Gastroesophageal sphincter (tissue), 4 donors: ENCODE measurements around the gene CCNDBP1. TPM values are rescaled to one million over a fixed set of nuclear protein-coding genes. Genes with fewer than 3 reads are reported as not detected.

Experiments
- ATAC-seq: fragments of 150-250 bp; one replicate; pipeline ENCODE4 v1.9.1; 2016; ENCODE audit warnings: mild to moderate bottlenecking, moderate library complexity
- H3K27ac ChIP-seq, 4 donors: fragments of 200-600 bp; sonication (generic) in 3 of 4; 1 replicate in 3 of 4; 2 replicates in 1 of 4; pipeline ENCODE4 v1.5.1; 2016 to 2019
- H3K27me3 ChIP-seq: fragments of 200-600 bp; sonication (generic); one replicate; pipeline ENCODE4 v1.5.1; 2019
- H3K36me3 ChIP-seq, 2 donors: fragments of 200-600 bp; sonication (generic); one replicate each; pipeline ENCODE4 v1.5.1; 2019; ENCODE audit warnings: control low read depth in 1 of 2
- H3K4me1 ChIP-seq, 3 donors: fragments of 200-600 bp; sonication (generic); 1 replicate in 2 of 3; 2 replicates in 1 of 3; pipeline ENCODE4 v1.5.1; 2016 to 2019; ENCODE audit warnings: control low read depth in 2 of 3
- H3K4me3 ChIP-seq, 2 donors: fragments of 200-600 bp; sonication (generic); one replicate each; pipeline ENCODE4 v1.5.1; 2019; ENCODE audit warnings: mild to moderate bottlenecking in 1 of 2, moderate library complexity in 1 of 2
- H3K9me3 ChIP-seq, 3 donors: fragments of 200-600 bp; sonication (generic); one replicate each; pipeline ENCODE4 v1.5.1; 2017 to 2019; ENCODE audit warnings: control low read depth in 2 of 3
- EP300 ChIP-seq: sonication (generic); formaldehyde crosslinking; IDR thresholded peaks from one replicate; pipeline ENCODE4 v1.6.1; 2017; ENCODE audit warnings: antibody characterized with exemption, mild to moderate bottlenecking
- POLR2A ChIP-seq, 2 donors: fragments of 450-650 bp; IDR thresholded peaks; one replicate each; pipeline ENCODE4 v1.6.1; 2017; ENCODE audit warnings: antibody characterized with exemption in 2 of 2, mild to moderate bottlenecking in 2 of 2, moderate library complexity in 1 of 2
- POLR2AphosphoS5 ChIP-seq: sonication (generic); formaldehyde crosslinking; IDR thresholded peaks from one replicate; pipeline ENCODE4 v1.6.1; 2017; ENCODE audit warnings: antibody characterized with exemption
- WGBS, 2 donors: methylation state at CpG; one replicate each; pipeline ENCODE4 v1.1.5; 2018; ENCODE audit warnings: low coverage in 1 of 2; 5-methylcytosine and 5-hydroxymethylcytosine counted together
- total RNA-seq, 4 donors: library from RNA; depleted of rRNA; stranded (reverse); fragments of >200 nt; gene quantifications; one replicate each; pipeline ENCODE4 v1.1.0, GENCODE V29; 2016
- TF ChIP-seq, protein P1 (sequence below), 4 experiments: fragments of 200-600 bp in 2 of 4; fragments of 450-650 bp in 2 of 4; sonication (generic) in 1 of 4; IDR thresholded peaks; one replicate each; pipeline ENCODE4 v1.5.1; 2017 to 2019; ENCODE audit warnings: antibody characterized with exemption in 4 of 4, mild to moderate bottlenecking in 2 of 4, moderate library complexity in 2 of 4

CCNDBP1 gene
- total RNA-seq, 4 donors from 2014 or later = 43.0 to 70.9 (median 54.1) TPM

DNA sequence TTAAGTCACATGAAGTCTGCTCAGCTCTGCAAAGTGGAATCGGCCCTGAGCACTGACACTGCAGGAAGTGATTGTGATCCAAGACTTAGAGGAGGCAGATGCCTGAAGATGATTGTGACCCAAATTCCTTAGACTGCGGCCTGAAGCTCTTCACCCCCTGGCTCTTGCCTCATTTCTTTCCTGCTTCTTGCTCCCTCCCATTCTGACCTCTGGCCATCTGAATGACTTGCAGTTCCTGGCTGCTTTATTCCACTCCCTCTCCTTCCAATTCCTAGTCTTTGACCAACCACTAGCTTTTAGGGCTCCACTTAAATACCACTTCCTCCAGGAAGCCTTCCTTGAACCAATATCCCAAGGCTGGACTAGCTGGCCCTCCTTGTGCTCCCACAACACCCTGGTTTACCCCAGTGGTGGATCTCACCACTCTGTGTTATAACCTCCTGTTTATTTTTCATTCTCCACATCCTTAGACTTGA, 45.5 kb downstream of the CCNDBP1 start:
- H3K9me3 ChIP-seq = no peaks in the 10 kb centered on the region
- H3K27me3 ChIP-seq = peaks cover 4% of the 10 kb centered on the region
- H3K4me3 ChIP-seq = no peak overlapping the region
- H3K36me3 ChIP-seq = no peaks in the 10 kb centered on the region
- TF ChIP-seq POLR2A (IDR thresholded peaks at IDR 0.05) (no peak), POLR2AphosphoS5 (peak; percentile 7), EP300 (no peak)
- H3K4me1 ChIP-seq = peaks cover 0 to 5% (median 0%) of the 10 kb centered on the region in 3 donors
- 40 to 57% methylated on average over 1 to 2 of the region's 2 CpGs for WGBS, 2 donors
- peak; percentile 92 for ATAC-seq
- peak overlapping the region in 3 of 4 donors; percentile 55 to 64 (median 62) for H3K27ac ChIP-seq

DNA sequence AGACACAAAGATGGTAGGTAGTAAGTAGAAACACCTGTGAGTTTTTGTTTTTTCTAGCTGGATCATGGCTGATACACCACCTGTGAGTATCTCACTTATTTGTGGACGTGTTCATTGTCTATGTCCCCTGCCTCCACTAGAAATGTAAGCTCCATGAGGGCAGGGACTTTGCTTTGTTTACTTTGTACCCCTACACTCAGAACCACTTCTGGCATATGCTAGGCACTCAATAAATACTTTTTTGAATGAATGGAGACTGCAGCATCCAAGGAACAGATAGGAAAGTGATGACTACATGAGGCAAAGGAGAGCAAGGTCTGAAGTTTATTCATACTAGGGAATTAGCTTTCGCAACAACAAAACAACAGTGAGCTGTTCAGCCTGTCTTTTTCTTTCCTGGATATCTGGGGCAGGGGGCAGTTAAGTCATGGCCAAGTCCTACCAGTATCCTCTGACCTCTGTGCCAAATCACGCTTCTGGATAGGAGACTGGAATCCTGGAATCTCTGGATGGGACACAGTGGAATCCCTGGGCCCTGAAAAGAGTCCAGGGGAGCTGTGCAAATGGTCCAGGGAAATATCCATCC, 47.2 kb downstream of the CCNDBP1 start:
- no peaks in the 10 kb centered on the region for H3K36me3 ChIP-seq
- no peak overlapping the region for H3K4me3 ChIP-seq
- no peaks in the 10 kb centered on the region for H3K9me3 ChIP-seq
- no peak for ATAC-seq
- 56 to 90% methylated on average over 2 to 3 of the region's 3 CpGs for WGBS, 2 donors
- H3K27ac ChIP-seq = no peak overlapping the region
- TF ChIP-seq POLR2AphosphoS5 (no peak), POLR2A (IDR thresholded peaks at IDR 0.05) (no peak), EP300 (no peak)
- TF ChIP-seq, protein P1, sequence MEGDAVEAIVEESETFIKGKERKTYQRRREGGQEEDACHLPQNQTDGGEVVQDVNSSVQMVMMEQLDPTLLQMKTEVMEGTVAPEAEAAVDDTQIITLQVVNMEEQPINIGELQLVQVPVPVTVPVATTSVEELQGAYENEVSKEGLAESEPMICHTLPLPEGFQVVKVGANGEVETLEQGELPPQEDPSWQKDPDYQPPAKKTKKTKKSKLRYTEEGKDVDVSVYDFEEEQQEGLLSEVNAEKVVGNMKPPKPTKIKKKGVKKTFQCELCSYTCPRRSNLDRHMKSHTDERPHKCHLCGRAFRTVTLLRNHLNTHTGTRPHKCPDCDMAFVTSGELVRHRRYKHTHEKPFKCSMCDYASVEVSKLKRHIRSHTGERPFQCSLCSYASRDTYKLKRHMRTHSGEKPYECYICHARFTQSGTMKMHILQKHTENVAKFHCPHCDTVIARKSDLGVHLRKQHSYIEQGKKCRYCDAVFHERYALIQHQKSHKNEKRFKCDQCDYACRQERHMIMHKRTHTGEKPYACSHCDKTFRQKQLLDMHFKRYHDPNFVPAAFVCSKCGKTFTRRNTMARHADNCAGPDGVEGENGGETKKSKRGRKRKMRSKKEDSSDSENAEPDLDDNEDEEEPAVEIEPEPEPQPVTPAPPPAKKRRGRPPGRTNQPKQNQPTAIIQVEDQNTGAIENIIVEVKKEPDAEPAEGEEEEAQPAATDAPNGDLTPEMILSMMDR (IDR thresholded peaks at IDR 0.05) = no peak
- peaks cover 7% of the 10 kb centered on the region for H3K27me3 ChIP-seq
- peaks cover 0 to 5% (median 0%) of the 10 kb centered on the region in 3 donors for H3K4me1 ChIP-seq

DNA sequence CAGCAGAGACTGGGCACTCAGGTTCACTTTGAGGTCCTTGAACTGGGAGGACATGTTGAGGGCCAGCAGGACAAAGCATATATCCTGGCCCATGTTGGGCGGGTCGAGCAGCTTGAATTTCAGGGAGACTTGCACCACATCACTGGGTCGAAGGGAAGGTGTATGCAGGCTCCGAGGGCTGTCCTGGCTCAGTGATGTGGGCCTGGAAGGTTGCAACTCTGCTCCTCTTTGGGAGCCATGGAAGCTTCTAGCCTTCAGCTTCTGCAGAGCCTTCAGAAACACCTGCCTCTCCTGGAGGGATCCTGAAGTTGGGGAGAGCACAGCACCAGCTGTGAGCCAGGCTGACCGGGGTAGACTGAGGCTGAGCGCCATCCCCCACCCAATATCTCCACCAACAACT, 50.3 kb downstream of the CCNDBP1 start:
- ATAC-seq = no peak
- Histone ChIP-seq H3K4me3 (no peak overlapping the region), H3K4me1 (no peaks in the 10 kb centered on the region), H3K27ac (no peak overlapping the region), H3K27me3 (peaks cover 25% of the 10 kb centered on the region), H3K9me3 (no peaks in the 10 kb centered on the region), H3K36me3 (no peaks in the 10 kb centered on the region)
- no peak for TF ChIP-seq POLR2A (IDR thresholded peaks at IDR 0.05)
- WGBS, 2 donors = 90 to 100% methylated on average over 1 to 2 of the region's 6 CpGs

DNA sequence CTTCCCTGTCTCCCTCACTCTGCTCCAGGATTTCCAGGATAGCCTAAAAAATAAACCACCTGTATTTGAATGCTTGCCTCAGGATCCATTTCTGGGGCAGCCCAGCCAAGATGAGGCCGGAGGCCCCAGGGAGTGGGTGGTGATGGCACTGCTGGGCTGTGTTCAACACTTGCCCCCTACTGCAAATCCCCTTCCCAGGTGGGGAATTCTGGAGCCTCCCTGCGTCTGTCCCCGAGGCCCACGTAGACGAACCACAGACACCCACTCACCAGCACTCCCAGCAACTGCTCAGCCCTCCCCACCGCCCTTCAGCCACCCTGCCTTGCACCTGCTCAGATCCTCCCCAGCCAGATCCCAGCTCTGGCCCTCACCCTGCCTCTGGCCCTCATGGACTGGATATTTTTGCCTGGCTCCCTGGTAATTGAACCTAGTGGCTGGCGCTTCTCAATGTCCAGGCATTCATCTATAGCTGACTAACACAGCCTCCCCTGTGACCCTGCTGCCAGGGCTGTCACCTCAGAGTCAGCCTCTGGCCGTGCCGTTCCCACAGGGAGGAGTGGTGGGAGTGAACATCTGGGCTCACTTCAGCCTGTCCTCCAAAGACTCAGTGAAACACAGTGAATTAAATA, 52.8 kb downstream of the CCNDBP1 start:
- Histone ChIP-seq H3K4me1 (no peaks in the 10 kb centered on the region), H3K27ac (no peak overlapping the region), H3K9me3 (no peaks in the 10 kb centered on the region), H3K27me3 (peaks cover 25% of the 10 kb centered on the region), H3K4me3 (no peak overlapping the region), H3K36me3 (no peaks in the 10 kb centered on the region)
- 64 to 66% methylated on average over 5 to 7 of the region's 9 CpGs for WGBS, 2 donors
- TF ChIP-seq POLR2AphosphoS5 (no peak), POLR2A (IDR thresholded peaks at IDR 0.05) (no peak), EP300 (no peak)
- TF ChIP-seq, protein P1 (IDR thresholded peaks at IDR 0.05) = no peak
- ATAC-seq = no peak

DNA sequence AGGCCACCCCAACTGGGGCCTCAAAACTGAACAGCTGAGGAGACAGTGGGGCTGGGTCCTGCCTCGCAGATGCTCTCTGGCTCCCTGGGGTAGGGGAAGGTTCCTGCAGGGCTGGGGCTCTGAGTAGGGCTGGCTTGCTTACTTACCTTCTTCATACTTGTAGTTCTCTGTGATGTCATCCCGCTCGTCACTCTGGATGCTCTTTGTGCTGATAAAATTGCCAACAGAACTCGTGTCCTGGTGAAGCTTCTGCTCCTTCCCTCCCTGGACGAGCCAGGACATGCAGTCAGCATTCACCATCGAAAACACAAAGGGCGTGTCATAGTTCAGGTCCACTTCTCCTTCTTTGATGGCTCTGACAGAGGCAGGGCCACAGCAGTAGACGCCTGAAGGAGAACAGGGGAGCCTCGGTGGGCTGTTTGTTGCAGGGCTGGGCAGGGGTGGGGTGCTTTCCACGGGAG, 53.5 kb downstream of the CCNDBP1 start:
- H3K27me3 ChIP-seq = peaks cover 25% of the 10 kb centered on the region
- TF ChIP-seq EP300 = no peak
- no peak for TF ChIP-seq POLR2AphosphoS5
- TF ChIP-seq, protein P1 (IDR thresholded peaks at IDR 0.05) = no peak
- TF ChIP-seq POLR2A (IDR thresholded peaks at IDR 0.05) = no peak
- peak; percentile 63 for ATAC-seq
- H3K4me3 ChIP-seq = no peak overlapping the region
- H3K9me3 ChIP-seq = no peaks in the 10 kb centered on the region
- H3K36me3 ChIP-seq = no peaks in the 10 kb centered on the region
- 40% methylated on average over 1 of the region's 10 CpGs; no CpG with 5 or more reads in 1 of the 2 donors for WGBS, 2 donors
- no peak overlapping the region for H3K27ac ChIP-seq
- H3K4me1 ChIP-seq = no peaks in the 10 kb centered on the region
